ENCODE measurements around the gene EIF4G3.

Gene EIF4G3

DNA sequence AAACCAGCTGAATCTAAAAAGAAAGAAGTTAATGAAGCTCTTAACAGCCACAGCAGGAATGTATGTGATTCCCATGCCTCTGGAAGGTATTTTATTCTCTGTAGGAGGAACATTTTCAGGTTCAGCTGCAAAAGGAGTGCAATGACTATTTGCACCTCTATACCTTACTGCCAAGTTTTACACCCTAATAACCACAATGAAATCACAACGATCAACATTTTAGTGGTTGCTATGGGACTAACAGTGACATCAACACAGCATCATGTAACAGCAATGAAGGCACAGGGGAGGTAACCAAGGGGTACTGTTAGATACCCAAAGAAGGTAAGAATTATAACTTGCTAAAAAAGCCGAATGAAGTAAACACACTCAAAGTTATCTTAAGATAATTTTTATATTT, 273.3 kb downstream of the EIF4G3 start:
- TF ChIP-seq ZNF274 (IDR thresholded peaks at IDR 0.05; ENCODE audit: low read depth, low read length) = no peak
- no peak overlapping the region for H3K4me3 ChIP-seq (ENCODE audit: low read length)

DNA sequence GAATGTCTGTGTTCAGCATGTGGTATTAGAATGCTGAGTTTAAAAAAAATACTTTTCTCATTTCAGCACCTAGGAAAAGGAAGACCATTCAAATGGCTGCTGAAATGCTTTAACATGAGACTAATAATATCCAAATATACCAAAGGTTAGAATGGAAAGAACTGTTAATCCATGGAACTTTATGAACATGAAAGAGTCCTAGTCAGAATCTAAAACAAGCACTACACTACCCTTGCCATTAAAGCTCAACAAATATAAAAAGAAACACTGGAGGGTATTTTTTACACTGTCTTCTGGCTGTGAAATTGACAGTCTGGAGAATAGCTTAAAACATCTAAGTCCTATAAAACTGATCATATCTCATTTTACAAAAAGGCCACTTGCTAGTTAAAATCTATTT, 276.6 kb downstream of the EIF4G3 start:
- H3K4me3 ChIP-seq (ENCODE audit: low read length) = no peak overlapping the region
- no peak for TF ChIP-seq ZNF274 (IDR thresholded peaks at IDR 0.05; ENCODE audit: low read depth, low read length)

DNA sequence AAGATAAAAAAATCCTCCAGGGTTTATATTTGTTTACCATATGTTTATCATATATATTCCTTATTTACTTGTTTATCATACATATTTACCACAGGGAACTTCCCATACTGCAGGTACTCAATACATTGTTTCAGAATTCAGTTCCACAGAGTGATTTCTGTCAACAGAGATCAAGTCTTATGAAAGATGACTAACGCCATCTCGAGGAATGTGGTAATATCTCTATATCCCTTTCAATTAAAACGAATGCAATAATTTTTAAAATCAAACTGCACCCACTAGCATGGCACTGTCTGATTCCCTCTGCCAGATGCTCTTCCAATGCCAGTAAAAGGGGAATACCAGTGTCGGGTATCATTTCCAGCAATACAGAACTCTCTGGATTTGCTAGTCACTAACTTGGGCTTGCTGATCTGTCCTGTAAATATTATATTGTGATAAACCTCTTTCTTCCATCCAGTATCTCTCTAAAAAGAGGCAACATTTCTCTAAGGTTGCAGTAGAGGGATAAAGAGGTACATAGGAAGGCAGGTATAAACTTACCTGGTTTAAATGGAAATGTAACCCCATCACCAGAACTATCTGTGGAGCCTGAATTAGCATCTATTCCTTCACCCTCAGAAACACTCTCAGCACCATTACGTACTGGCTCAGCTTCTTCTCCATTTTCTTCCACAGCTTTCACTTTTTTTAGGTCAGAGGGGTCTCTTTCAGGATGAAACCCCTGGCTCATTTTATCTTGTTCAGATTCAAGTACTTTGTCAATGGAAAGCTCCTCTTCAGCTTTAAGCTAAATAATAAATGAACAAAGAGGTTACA, 277.3 kb downstream of the EIF4G3 start:
- no peak overlapping the region for H3K4me3 ChIP-seq (ENCODE audit: low read length)
- TF ChIP-seq ZNF274 (IDR thresholded peaks at IDR 0.05; ENCODE audit: low read depth, low read length) = no peak

DNA sequence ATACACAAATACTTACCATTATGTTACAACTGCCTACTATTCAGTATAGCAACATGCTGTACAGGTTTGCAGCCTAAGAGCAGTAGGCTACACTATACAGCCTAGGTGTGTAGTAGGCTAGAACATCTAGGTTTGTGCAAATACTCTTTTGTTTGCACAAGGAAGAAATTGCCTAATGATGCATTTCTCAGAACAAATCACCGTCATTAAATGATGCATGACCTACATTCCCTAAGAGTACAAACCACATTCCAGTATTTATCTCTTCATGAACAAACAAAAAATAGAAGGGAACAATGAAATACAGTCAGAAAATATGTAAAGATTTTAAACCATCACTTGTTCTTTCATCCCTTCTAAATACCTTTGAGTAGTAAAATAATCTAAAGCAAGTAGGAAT, 279.9 kb downstream of the EIF4G3 start:
- no peak overlapping the region for H3K4me3 ChIP-seq (ENCODE audit: low read length)
- no peak for TF ChIP-seq ZNF274 (IDR thresholded peaks at IDR 0.05; ENCODE audit: low read depth, low read length)

DNA sequence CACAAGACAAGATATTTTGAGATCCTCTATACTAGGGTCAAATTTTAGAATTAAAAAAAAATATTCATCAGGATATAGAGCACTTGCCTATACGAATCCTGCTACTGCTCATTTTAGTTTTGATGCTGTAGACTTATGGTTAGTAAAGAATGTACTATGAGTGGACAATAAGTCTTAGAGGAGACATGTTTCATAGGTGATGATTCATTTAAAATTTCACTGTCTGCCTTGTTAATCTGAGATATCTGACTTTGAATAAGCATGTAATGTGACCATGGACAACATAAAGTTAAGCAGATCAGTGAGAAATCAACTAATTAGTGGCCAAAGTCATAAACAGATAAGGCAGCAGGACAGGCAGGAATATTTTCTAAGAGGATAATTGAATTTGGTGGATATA, 282.8 kb downstream of the EIF4G3 start:
- TF ChIP-seq ZNF274 (IDR thresholded peaks at IDR 0.05; ENCODE audit: low read depth, low read length) = no peak
- no peak overlapping the region for H3K4me3 ChIP-seq (ENCODE audit: low read length)

DNA sequence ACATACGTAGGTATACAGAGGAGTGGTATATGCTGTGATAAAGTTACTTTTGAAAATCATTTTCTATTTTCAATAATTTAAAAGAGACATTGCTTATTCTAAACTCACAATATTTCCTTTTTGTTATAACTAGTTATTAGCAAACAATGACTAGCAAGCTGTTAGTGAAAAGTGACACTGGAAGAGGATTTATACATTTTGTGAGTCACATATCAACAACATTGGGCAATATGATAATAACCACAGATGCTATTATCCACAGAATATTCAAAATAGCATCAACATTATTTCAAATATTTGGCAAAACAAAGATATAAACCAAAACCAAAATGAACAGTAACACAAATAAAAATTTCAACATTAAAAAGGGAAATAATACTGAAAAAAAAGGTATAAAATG, 285.6 kb downstream of the EIF4G3 start:
- H3K4me3 ChIP-seq (ENCODE audit: low read length) = no peak overlapping the region
- TF ChIP-seq ZNF274 (IDR thresholded peaks at IDR 0.05; ENCODE audit: low read depth, low read length) = no peak

DNA sequence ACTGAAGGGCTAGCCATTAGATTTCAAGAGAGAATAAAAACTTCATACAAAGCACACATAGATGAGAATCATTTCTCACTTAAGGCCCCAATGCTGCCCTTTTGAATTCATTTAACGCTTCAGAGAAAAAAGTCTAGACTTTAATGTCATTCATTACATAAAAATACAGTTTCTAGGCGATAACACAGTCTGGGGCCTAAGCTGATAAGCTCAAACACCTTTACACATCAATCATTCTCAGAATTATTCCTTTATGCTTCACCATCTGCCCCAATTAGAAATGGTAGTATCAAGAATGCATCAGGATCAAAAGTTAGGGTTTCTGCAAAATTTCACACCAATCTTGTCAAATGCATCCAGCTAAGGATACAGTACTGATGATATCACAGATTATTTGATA, 289.5 kb downstream of the EIF4G3 start:
- TF ChIP-seq ZNF274 (IDR thresholded peaks at IDR 0.05; ENCODE audit: low read depth, low read length) = no peak
- no peak overlapping the region for H3K4me3 ChIP-seq (ENCODE audit: low read length)

DNA sequence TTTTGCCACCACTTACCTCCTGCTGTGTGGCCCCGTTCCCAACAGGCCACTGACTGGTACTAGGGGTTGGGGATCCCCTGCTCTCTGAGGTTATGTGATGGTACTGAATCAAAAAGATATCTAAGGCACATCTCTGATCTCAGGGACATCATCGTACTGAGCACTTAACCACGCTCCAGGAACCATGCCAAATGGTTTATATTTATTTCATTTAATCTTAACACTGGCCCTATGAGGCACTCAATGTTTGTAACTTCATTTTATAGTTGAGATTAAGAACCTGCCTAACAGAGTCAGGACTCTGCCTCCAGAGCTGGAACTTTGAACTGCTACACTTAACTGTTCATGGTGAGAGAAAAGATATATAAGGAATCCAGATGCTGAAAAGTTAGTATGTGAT, 291.6 kb downstream of the EIF4G3 start:
- H3K4me3 ChIP-seq (ENCODE audit: low read length) = no peak overlapping the region
- no peak for TF ChIP-seq ZNF274 (IDR thresholded peaks at IDR 0.05; ENCODE audit: low read depth, low read length)

DNA sequence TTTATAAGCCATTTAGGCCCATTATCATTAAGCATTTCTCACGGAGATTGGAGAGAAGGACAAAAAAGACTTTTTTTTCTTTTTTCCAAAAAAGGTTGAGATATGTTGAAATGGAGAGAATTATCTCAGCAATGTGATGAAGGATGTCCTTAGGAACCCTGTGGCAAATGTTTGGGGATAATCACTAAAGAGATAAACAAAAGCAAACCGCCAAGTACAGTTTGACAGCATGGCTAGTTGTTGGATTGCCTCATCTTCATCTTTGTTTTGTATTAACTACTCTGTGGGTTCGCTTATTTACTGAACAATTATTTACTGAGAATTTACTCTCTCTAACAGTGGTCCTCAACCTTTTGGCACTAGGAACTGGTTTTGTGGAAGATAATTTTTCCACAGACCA, 292.2 kb downstream of the EIF4G3 start:
- H3K4me3 ChIP-seq (ENCODE audit: low read length) = no peak overlapping the region
- no peak for TF ChIP-seq ZNF274 (IDR thresholded peaks at IDR 0.05; ENCODE audit: low read depth, low read length)

DNA sequence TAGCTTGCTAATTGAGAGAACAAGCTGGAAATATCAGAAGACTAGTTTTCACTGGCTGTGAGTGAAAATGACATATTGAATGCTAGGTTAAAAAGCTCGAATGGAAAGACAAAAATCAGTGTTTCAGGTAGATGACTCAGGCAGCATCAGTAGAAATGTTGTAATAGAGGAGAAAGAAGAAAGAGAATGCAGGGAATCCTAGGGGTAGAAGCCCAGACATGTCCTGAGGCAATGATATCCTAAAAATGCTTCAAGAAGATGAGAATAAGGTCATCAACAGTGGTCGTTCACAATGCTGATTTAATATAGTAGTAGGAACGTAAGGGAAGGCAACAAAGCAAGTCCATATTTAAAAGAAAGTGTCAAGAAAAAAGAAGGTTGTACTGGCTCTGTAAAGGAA, 292.9 kb downstream of the EIF4G3 start:
- no peak for TF ChIP-seq ZNF274 (IDR thresholded peaks at IDR 0.05; ENCODE audit: low read depth, low read length)
- H3K4me3 ChIP-seq (ENCODE audit: low read length) = no peak overlapping the region

DNA sequence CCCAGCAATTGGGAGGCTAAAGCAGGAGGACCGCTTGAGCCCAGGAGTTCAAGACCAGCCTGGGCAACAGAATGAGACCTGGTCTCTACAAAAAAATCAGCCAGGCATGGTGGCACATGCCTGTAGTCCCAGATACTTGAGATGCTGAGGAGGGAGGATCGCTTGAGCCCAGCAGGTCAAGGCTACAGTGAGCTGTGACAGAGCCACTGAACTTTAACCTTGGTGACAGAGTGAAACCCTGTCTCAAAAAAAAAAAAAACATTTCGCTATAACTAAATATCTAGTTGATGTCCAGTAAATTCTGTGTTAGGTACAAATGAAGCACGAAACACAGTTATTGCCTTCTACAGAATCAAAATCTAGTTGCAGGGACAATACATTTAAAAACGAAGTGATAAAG, 293.9 kb downstream of the EIF4G3 start:
- no peak for TF ChIP-seq ZNF274 (IDR thresholded peaks at IDR 0.05; ENCODE audit: low read depth, low read length)
- H3K4me3 ChIP-seq (ENCODE audit: low read length) = no peak overlapping the region

DNA sequence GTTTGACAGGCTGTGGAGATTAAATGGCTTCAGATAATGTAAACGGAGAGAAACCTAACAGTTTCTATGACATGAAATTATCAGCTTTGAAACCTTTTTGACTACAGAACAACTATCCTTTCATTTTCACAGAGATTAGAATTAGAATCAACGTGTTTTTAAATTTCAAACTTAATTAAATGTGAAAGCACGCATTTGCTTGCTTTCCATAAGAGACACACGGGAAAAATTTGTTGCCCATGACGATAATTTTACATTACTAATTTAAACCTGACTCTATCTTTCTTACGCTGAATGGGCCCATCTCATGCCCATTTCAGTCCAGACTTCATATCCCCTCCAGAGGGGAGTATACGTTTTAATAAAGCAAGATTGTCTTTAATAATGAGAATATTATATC, 297.9 kb downstream of the EIF4G3 start:
- no peak overlapping the region for H3K4me3 ChIP-seq (ENCODE audit: low read length)
- TF ChIP-seq ZNF274 (IDR thresholded peaks at IDR 0.05; ENCODE audit: low read depth, low read length) = no peak

DNA sequence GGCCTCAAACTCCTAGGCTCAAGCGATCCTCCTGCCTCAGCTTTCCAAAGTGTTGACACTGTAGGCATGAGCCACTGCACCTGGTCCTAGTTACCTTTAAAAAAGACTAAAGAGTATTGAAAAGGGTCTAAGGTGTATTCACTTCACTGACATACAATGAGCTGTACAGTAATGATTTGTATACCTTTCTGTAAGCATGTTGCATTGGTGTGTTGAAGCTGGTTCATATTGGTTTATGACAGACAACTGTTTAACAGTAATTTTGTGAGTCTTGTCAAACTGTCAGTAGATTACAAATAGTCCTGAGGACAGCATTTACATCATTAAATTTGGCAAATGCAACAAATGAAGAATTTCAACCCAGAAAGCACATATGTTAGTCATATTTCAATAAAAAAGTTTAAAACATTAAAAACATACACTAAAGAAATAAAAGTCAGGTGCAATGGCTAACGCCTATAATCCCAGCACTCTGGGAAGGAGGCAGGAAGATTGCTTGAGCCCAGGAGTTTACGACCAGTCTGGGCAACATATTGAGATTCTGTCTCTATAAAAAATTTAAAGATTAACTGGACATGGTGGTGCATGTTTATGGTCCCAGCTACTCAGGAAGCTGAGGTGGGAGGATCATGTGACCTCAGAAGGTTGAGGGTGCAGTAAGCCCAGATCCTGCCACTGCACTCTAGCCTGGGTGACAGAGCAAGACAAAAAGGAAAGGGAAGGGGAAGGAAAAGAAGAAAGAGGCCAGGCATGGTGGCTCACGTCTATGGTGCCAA, 301.3 kb downstream of the EIF4G3 start:
- no peak for TF ChIP-seq ZNF274 (IDR thresholded peaks at IDR 0.05; ENCODE audit: low read depth, low read length)
- no peak overlapping the region for H3K4me3 ChIP-seq (ENCODE audit: low read length)

DNA sequence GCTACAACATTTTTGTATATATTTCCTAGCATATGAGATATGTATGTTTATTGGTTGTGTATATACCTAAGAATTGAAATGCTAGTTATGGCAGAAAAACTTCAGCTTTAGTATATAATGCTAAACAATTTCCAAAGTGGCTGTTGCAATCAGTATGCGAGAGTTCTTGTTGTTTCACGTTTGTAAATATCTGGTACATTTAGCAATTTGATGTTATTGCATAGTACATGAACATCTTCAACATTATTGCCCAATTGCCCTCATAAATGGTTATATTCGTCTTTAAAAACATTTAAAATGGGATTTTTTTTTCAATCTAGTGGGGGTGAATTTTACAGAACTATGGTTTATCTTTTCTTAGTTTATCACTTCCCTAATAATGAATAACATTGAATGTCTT, 303.4 kb downstream of the EIF4G3 start:
- no peak overlapping the region for H3K4me3 ChIP-seq (ENCODE audit: low read length)
- TF ChIP-seq ZNF274 (IDR thresholded peaks at IDR 0.05; ENCODE audit: low read depth, low read length) = no peak

DNA sequence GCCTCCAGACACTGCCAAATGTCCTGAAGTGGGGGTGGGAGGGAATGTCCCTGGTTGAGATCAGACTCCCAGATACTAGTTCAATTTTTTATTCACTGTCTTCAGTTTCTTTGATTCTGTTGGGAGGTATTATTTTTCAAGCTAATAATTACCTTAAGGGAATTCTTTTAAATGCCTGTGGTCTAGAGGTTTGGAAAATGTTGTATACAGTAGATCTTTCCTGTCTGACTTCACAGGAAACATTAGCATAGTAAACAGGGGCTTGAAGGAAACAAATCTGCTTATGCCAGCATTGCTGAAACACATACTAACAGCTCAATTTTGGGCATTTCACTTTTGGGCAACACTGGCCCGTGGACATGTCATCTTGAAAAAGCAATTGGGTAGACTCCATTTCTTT, 305.3 kb downstream of the EIF4G3 start:
- TF ChIP-seq ZNF274 (IDR thresholded peaks at IDR 0.05; ENCODE audit: low read depth, low read length) = no peak
- H3K4me3 ChIP-seq (ENCODE audit: low read length) = no peak overlapping the region

Measured in GM08714 (cell line).